OCI-LY1 (cell line): Measurements from ENCODE around the gene RHPN2.
"Not testable (repeated sequence)": the region's sequence is repeated elsewhere in the genome, so short reads cannot be mapped to it uniquely, and the experiment has no call there.

ENCODE experiments used
- H2AFZ ChIP-seq: fragments of 200-600 bp; sonication (generic), shearing (Covaris generic); 2 replicates; pipeline ENCODE4 v1.6.0; 2014; ENCODE audit warnings: antibody characterized with exemption, mild to moderate bottlenecking, low read length
- H3F3A ChIP-seq: fragments of 200-600 bp; sonication (generic), shearing (Covaris generic); 2 replicates; pipeline ENCODE4 v1.6.0; 2014; ENCODE audit warnings: mild to moderate bottlenecking, antibody characterized with exemption, low read length, moderate library complexity; ENCODE audit not compliant: insufficient read depth
- H3K27ac ChIP-seq: fragments of 200-600 bp; sonication (generic); 2 replicates; pipeline ENCODE4 v1.5.1; 2014; ENCODE audit warnings: low read length, mixed run types, mild to moderate bottlenecking, low read depth; ENCODE audit not compliant: poor library complexity, severe bottlenecking
- H3K27me3 ChIP-seq: fragments of 200-600 bp; sonication (generic); 2 replicates; pipeline ENCODE4 v1.6.0; 2014; ENCODE audit warnings: antibody characterized with exemption, mild to moderate bottlenecking, low read length, moderate library complexity; ENCODE audit not compliant: insufficient read depth
- H3K36me3 ChIP-seq: fragments of 200-600 bp; sonication (generic); 2 replicates; pipeline ENCODE4 v1.6.1; 2014; ENCODE audit warnings: mild to moderate bottlenecking, antibody characterized with exemption, low read length, moderate library complexity, mixed read lengths; ENCODE audit not compliant: insufficient read depth
- H3K4me1 ChIP-seq: fragments of 200-600 bp; sonication (generic); 2 replicates; pipeline ENCODE4 v1.5.1; 2014; ENCODE audit warnings: mild to moderate bottlenecking, low read length, moderate library complexity; ENCODE audit not compliant: insufficient read depth, severe bottlenecking
- H3K4me2 ChIP-seq: fragments of 200-600 bp; sonication (generic), shearing (Covaris generic); 2 replicates; pipeline ENCODE4 v1.6.1; 2014; ENCODE audit warnings: low read length
- H3K4me3 ChIP-seq: fragments of 200-600 bp; sonication (generic); 2 replicates; pipeline ENCODE4 v1.5.1; 2014; ENCODE audit warnings: low read length, low read depth, mild to moderate bottlenecking, mixed read lengths; ENCODE audit not compliant: poor library complexity, severe bottlenecking
- H3K79me2 ChIP-seq: fragments of 200-600 bp; shearing (Covaris generic); 2 replicates; pipeline ENCODE4 v1.6.1; 2016; ENCODE audit warnings: mixed run types, low read length, mixed read lengths; ENCODE audit not compliant: insufficient read depth
- H3K9ac ChIP-seq: fragments of 200-600 bp; sonication (generic), shearing (Covaris generic); 2 replicates; pipeline ENCODE4 v1.6.1; 2014; ENCODE audit warnings: mild to moderate bottlenecking, low read length, mixed read lengths
- H3K9me2 ChIP-seq: fragments of 200-600 bp; sonication (generic), shearing (Covaris generic); 2 replicates; pipeline ENCODE4 v1.6.1; 2014; ENCODE audit warnings: low read depth, mild to moderate bottlenecking, low read length, mixed read lengths
- H3K9me3 ChIP-seq: fragments of 200-600 bp; shearing (Covaris generic); 2 replicates; pipeline ENCODE4 v1.6.1; 2014; ENCODE audit warnings: low read length, mixed read lengths
- H4K20me1 ChIP-seq: fragments of 200-600 bp; sonication (generic), shearing (Covaris generic); 2 replicates; pipeline ENCODE4 v1.6.0; 2016; ENCODE audit warnings: mild to moderate bottlenecking, low read length; ENCODE audit not compliant: insufficient read depth
- CTCF ChIP-seq: fragments of 200-600 bp; sonication (generic), shearing (Covaris generic); IDR thresholded peaks from 2 replicates; pipeline ENCODE4 v1.5.1; 2017; ENCODE audit warnings: mild to moderate bottlenecking, antibody characterized with exemption, low read length, moderate library complexity, mixed read lengths
- EZH2 ChIP-seq: fragments of 200-600 bp; sonication (generic), shearing (Covaris generic); IDR thresholded peaks from 2 replicates; pipeline ENCODE4 v1.8.0; 2017; ENCODE audit warnings: borderline replicate concordance, mixed run types, mild to moderate bottlenecking, antibody characterized with exemption, low read length, moderate library complexity, mixed read lengths

Gene RHPN2

DNA sequence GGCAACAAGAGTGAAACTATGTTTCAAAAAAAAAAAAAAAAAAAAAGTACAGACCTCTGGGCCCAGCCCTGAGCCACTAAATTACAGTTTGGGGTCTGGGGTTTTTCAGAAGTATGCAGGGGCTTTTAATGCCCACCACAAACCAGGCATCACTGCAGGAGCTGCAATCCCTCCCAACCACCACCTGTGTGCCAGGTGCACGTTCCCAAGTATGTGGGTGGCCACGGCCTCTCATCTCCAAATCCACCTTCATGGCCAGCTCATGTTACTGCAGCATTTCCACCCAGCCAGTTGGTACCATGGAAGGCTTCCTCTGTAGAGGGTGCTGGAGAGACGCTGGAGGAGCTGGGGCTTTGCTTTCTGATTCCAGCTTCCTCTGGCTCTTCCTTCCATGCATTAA lies 119.4 kb downstream of the RHPN2 start:
- TF ChIP-seq EZH2 (no peak), CTCF (no peak)
- H3K36me3 ChIP-seq: peaks cover 21% of the 10 kb centered on the region

DNA sequence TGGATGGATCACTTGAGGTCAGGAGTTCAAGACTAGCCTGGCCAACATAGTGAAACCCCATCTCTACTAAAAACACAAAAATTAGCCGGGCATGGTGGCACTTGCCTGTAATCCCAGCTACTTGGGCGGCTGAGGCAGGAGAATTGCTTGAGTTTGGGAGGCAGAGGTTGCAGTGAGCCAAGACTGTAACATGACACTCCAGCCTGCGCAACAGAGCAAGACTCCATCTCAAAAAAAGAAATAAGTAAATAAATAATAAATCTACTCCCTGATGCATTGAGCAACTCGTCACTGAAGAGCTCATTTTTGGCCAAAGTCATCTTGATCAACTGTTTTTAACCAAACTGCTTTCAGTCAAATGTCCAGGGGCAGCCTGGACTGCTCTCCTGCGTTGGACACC lies 123.4 kb downstream of the RHPN2 start:
- H4K20me1 ChIP-seq, H3K79me2 ChIP-seq, H3K9me3 ChIP-seq, H3K9me2 ChIP-seq, H2AFZ ChIP-seq, H3K4me2 ChIP-seq, H3K4me3 ChIP-seq, H3K27me3 ChIP-seq, H3F3A ChIP-seq, H3K36me3 ChIP-seq, H3K9ac ChIP-seq: not testable (repeated sequence)
- H3K4me1 ChIP-seq: peaks cover 12% of the 10 kb centered on the region
- H3K27ac ChIP-seq: peak overlapping the region; percentile 31

More for the DNA sequence above, 119.4 kb downstream of the RHPN2 start:
- Histone ChIP-seq H3K27ac (no peak overlapping the region), H3K4me2 (no peak overlapping the region), H2AFZ (no peak overlapping the region), H3K27me3 (no peaks in the 10 kb centered on the region), H4K20me1 (no peaks in the 10 kb centered on the region), H3K79me2 (no peaks in the 10 kb centered on the region), H3K9me3 (no peaks in the 10 kb centered on the region), H3K4me1 (peaks cover 12% of the 10 kb centered on the region), H3K9ac (no peak overlapping the region), H3K9me2 (no peaks in the 10 kb centered on the region), H3F3A (no peaks in the 10 kb centered on the region), H3K4me3 (no peak overlapping the region)

- Histone ChIP-seq H2AFZ (no peak overlapping the region), H3K4me2 (no peak overlapping the region), H4K20me1 (no peaks in the 10 kb centered on the region), H3K36me3 (peaks cover 3% of the 10 kb centered on the region; the same call in 1 of the 2 replicates), H3F3A (no peaks in the 10 kb centered on the region), H3K4me3 (no peak overlapping the region), H3K79me2 (no peaks in the 10 kb centered on the region), H3K9me3 (no peaks in the 10 kb centered on the region), H3K27ac (no peak overlapping the region), H3K27me3 (no peaks in the 10 kb centered on the region), H3K9me2 (no peaks in the 10 kb centered on the region), H3K9ac (no peak overlapping the region), H3K4me1 (no peaks in the 10 kb centered on the region)
- TF ChIP-seq EZH2 (no peak), CTCF (no peak)
Measured at GRCh38 chr19:32936065-32936464, 128.6 kb downstream of the RHPN2 start.

DNA sequence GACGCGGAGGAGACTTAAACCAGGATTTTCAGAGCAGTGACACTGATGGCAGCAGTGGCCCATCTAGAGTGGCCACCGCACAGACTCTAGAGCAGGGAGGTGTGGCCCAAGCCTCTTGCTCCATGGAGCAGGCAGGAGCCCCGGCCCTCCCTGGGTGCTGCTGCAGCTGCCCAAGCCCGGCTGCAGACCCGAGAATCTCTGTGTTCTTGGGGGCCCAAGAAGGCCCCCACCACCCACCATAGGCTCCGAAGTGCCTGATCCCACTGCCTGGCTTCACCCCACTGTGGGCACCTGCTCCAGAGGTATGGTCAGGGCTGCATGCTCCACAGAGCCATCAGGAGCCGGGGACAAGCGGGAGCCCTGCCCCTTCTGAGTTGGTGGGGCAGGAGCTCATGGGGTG lies 129.1 kb downstream of the RHPN2 start:
- Histone ChIP-seq H3K9me2 (no peaks in the 10 kb centered on the region), H3K79me2 (no peaks in the 10 kb centered on the region), H3K36me3 (peaks cover 3% of the 10 kb centered on the region; the same call in 1 of the 2 replicates), H2AFZ (no peak overlapping the region), H3F3A (no peaks in the 10 kb centered on the region), H3K9ac (no peak overlapping the region), H4K20me1 (no peaks in the 10 kb centered on the region), H3K4me3 (no peak overlapping the region), H3K27me3 (no peaks in the 10 kb centered on the region), H3K9me3 (no peaks in the 10 kb centered on the region), H3K27ac (no peak overlapping the region), H3K4me1 (no peaks in the 10 kb centered on the region), H3K4me2 (no peak overlapping the region)
- TF ChIP-seq CTCF (no peak), EZH2 (no peak)
